Ramos (cell line): ENCODE measurements around the gene ALKBH5.

Experiments
- in situ Hi-C: fragments of 300-500 bp; cut with MboI; formaldehyde crosslinking; loops from one replicate; pipeline ENCODE4 v1.14.3; 2022; ENCODE audit warnings: low sequenced_read_pairs; ENCODE audit not compliant: unreplicated experiment

Gene ALKBH5

GRCh38 chr17:18236494-18236893 is 52.9 kb downstream of the ALKBH5 start:
- in situ Hi-C loops, result no loop called here

- in situ Hi-C loops, result no loop called here
These were observed 53.8 kb downstream of the ALKBH5 start for GRCh38 chr17:18237461-18237860.

- in situ Hi-C loops, result no loop called here
These were observed 54.7 kb downstream of the ALKBH5 start for GRCh38 chr17:18238299-18238698.

- in situ Hi-C loops, result no loop called here
These were observed 56.8 kb downstream of the ALKBH5 start for GRCh38 chr17:18240449-18240848.

DNA sequence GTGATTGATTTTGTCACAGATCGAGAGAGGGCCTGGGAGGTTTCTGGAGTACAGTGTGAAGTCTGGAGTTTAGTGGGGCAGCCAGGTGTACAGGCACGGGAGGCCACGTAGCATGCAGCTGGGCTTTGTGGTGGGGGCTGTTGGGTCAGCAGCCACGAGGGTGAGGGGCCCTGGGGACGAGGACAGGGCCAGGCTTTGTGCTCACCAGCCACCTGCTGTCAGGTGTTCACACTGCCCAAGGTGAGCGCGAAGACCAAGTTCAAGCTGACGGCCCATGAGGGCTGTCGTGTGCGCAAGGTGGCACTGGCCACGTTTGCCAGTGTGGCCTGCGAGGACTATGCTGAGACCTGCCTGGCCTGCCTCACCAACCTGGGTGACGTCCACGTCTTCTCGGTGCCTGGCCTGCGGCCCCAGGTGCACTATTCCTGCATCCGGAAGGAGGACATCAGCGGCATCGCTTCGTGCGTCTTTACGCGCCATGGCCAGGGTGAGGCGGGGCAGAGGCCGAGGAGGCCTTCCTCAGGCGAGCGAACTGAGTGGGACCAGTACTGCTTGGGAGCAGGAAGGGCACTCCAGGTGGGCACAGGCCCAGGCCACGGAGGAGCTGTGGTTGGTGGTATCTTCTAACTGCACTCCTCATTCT is 57.7 kb downstream of the ALKBH5 start:
- in situ Hi-C loops, result no loop called here

- in situ Hi-C loops, result no loop called here
These were observed 61.6 kb downstream of the ALKBH5 start for GRCh38 chr17:18245038-18245776.

- in situ Hi-C loops, result no loop called here
These were observed 62.6 kb downstream of the ALKBH5 start for GRCh38 chr17:18246109-18246725.

- in situ Hi-C loops, result no loop called here
These were observed 63.4 kb downstream of the ALKBH5 start for GRCh38 chr17:18246880-18247612.

DNA sequence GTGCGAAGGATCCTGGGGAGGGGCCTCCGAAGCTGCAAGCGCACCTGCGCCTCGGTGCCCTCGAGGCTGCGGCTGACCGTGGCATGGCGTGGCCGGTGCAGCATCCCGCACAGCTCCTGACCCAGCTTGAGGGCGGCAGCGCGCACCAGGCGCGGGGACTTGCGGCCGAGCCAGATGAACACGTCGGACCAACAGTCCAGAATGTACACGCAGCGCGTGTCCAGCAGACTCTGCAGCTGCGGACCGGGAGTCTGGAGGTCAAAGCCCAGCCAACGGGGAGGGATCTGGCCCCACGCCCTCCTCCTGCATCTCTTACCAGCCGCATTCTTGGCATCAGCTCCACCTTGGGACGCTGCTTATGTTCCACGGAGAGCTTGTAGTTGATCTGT is 64.0 kb downstream of the ALKBH5 start:
- in situ Hi-C loops, result no loop called here

GRCh38 chr17:18248300-18248731 is 64.7 kb downstream of the ALKBH5 start:
- in situ Hi-C loops, result no loop called here

DNA sequence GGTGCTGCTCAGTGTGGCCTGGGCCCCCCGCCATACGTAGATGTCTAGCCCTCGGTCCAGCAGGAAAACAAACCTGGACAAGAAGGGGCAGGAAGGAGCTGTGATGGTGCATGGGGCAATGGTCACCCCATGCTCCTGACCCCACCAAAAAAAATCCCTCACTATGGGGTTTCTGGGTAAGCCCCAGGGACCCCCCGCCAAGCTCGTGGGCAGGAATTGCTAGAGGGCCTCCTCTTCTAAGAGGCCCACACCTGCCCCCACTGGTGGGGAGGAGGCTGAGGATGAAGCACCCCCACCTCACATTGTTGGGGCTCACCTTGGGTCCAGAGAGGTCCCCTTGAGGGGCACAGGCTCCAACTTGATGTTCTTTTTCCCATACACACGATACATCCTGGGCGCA is 65.2 kb downstream of the ALKBH5 start:
- in situ Hi-C loops, result no loop called here

- in situ Hi-C loops, result no loop called here
These were observed 66.6 kb downstream of the ALKBH5 start for GRCh38 chr17:18250259-18250658.

DNA sequence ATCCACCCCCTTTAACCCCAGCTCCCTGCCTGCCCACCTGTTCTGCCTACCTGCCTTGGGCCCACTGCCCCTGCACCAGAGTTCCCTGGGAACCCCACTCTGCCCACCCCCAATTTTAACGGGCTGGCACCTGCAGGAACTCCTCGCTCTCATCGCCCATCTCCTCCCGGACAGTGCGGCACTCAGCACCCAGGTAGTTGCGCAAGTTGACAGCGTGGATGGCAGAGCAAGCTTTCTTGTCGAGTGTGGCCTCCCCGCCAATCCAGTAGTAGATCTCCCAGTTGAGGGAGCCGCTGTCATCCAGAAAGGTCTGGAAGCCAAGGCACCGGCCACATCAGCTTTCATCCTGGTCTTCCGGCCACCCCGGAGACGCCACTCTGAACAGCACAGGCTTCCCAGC is 67.1 kb downstream of the ALKBH5 start:
- in situ Hi-C loops, result no loop called here

DNA sequence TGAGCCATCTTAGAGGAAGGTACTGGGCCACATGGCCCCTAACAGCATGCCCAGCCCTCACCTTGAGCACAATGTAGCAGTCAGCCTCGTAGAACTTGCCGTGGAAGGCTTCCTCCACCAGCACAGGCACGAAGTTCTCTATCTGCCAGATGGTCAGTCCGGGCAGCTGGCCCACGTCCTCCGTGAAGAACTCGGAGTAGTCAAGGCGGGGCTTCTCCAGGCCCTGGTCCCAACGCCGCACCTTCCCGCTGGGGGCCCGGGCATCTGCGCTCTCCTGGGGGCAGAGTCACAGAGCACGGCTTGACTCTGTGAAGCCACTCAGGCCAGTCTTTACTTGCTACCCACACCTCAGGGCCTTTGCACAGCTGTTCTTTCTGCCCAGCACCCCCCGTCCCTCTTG is 67.6 kb downstream of the ALKBH5 start:
- in situ Hi-C loops, result no loop called here

DNA sequence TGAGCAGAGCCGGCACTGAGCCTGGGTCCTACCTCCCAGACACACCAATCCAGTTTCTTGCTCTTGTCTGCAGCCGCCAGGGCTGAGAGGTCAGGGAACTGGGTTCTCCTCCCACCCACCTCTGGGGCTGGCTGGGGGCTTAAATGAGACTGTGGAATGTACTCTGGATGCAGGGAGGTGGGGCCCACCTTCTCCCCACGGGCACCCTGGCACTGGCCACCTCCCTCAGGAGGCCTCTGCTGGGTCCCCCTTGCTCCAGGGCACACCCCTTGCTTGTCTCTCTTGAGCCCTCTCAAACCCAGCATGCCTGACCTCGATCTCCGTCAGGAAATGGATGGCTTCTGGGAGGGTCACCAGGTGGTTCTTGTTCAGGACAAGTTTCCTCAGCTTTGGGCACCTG is 68.5 kb downstream of the ALKBH5 start:
- in situ Hi-C loops, result no loop called here

DNA sequence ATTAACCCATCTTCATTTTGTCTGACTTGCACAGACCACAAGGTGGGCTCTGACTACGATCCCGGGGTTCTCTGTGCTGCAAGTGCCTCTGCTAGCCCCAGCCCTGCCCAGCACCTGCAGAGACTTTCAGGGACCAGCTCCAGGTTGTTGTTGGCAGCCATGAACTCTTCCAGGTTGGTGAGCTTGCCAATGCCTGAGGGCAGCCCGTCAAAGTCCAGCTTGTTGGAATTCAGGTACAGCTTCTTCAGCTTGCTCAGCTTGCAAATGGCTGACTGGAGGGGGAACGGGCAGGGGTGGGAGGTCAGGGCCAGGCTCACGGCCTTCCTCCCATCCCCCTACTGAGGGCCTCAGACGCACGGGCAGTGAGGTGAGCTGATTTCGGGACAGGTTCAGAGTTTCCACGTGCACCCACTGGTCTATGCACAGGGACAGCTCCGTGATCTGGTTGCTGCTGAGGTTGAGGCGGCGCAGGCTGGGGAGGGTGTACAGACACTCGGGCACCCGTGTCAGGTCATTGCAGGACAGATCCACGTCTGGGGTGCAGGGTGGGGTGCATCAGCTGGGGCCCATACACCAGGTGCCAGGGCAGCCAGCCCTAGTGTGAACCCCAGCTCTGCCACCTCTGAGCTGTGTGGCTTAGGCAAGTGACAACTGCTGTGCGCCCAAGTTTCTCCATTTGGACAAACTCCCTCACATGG is 69.7 kb downstream of the ALKBH5 start:
- in situ Hi-C loops, result no loop called here

- in situ Hi-C loops, result no loop called here
These were observed 70.6 kb downstream of the ALKBH5 start for GRCh38 chr17:18253947-18254821.

- in situ Hi-C loops, result no loop called here
These were observed 71.4 kb downstream of the ALKBH5 start for GRCh38 chr17:18254888-18255649.

DNA sequence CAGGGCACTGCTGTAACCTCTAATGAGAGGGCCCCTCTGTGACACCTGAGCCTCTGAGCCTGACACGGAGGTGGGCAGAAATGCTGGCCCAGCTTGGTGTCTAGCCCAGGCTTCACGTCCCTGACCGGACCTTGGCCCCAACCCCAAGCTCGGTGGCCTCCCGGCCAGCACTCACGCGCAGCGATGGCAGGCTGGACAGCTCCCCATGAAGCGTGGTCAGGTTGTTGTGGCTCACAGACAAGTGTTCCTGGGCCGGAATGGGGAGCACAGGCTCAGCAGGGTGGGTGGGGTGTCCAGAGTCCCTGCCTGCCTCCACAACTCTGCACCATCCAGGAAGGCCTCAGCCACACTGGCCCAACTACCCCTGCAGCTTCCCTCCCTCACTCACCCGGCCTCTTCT is 72.7 kb downstream of the ALKBH5 start:
- in situ Hi-C loops, result no loop called here
